Testis (tissue), 2 donors: ENCODE data around the gene RASGEF1C.

Experiments
- CTCF ChIP-seq, 3 experiments: fragments of 450-650 bp in 2 of 3; fragments of 200-600 bp in 1 of 3; sonication (generic) in 1 of 3; IDR thresholded peaks; one replicate each; pipeline ENCODE4 v1.5.1; 2016 to 2019; ENCODE audit warnings: antibody characterized with exemption in 3 of 3, mild to moderate bottlenecking in 2 of 3, moderate library complexity in 1 of 3
- POLR2A ChIP-seq: fragments of 450-650 bp; IDR thresholded peaks from one replicate; pipeline ENCODE4 v1.6.1; 2017; ENCODE audit warnings: antibody characterized with exemption, mild to moderate bottlenecking, moderate library complexity

- no peak for TF ChIP-seq CTCF (IDR thresholded peaks at IDR 0.05)
- no peak for TF ChIP-seq POLR2A
Observed at GRCh38 chr5:180139731-180140055, 69.3 kb downstream of the RASGEF1C start.
